ENCODE results near the gene ABHD16B. TPM values are rescaled to one million over a fixed set of nuclear protein-coding genes. Genes with fewer than 3 reads are reported as not detected.

ABHD16B gene
- total and polyA plus RNA-seq, 2 of the 13 experiments (the other 11 are each of a cell fraction or from before 2014, with no cell fraction given) = not detected

DNA sequence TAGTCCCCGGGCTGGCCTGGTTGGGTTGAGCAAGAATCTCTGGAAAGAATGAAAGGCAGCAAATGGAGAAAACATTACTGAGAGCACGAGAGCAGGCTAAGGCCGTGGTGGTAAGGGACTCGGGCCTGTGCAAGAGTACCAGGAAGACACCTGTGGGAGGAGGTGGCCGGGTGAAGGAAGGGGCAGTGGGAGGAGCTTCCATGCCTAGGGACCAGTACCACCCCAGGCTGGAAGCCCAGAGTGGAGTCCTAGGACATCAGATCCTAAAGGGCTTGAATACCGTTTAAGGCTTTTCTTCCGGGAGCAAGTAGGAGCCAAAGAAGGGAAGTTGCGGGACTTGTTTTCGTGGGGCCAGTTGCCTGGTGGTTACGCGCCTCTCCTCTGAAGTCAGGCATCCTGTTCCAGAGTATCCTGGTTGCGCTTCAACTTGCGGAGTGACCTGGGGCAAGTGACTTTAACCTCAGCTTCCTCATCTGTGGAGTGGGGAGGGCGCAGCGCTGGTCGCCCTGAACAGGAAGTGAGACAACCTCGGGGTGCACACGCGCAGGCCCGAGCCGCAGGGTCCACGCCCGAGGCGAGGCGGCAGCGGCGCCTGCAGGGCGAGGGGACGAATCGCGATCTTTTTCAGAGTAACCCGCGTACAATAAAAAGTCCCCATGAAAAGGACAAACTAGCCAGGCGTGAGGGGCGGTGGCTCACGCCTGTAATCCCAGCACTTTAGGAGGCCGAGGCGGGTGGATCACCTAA is 2.7 kb downstream of the ABHD16B start (continued):
- TF ChIP-seq, protein P1, sequence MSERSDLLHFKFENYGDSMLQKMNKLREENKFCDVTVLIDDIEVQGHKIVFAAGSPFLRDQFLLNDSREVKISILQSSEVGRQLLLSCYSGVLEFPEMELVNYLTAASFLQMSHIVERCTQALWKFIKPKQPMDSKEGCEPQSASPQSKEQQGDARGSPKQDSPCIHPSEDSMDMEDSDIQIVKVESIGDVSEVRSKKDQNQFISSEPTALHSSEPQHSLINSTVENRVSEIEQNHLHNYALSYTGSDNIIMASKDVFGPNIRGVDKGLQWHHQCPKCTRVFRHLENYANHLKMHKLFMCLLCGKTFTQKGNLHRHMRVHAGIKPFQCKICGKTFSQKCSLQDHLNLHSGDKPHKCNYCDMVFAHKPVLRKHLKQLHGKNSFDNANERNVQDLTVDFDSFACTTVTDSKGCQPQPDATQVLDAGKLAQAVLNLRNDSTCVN (CRISPR knock-in tag; IDR thresholded peaks at IDR 0.05; ENCODE audit: borderline replicate concordance) = peak; percentile 82; the same call in 1 of the 2 replicates
- TF ChIP-seq ZNF776 (CRISPR knock-in tag; IDR thresholded peaks at IDR 0.05) = no peak; the same call in 1 of the 2 replicates
- TF ChIP-seq ZNF577 (CRISPR knock-in tag; IDR thresholded peaks at IDR 0.05; ENCODE audit: borderline replicate concordance, low read depth) = no peak; the same call in 1 of the 2 replicates
- TF ChIP-seq, protein P2, sequence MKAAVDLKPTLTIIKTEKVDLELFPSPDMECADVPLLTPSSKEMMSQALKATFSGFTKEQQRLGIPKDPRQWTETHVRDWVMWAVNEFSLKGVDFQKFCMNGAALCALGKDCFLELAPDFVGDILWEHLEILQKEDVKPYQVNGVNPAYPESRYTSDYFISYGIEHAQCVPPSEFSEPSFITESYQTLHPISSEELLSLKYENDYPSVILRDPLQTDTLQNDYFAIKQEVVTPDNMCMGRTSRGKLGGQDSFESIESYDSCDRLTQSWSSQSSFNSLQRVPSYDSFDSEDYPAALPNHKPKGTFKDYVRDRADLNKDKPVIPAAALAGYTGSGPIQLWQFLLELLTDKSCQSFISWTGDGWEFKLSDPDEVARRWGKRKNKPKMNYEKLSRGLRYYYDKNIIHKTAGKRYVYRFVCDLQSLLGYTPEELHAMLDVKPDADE (CRISPR knock-in tag; IDR thresholded peaks at IDR 0.05) = no peak
- peak; percentile 97 for TF ChIP-seq ELF1 (CRISPR knock-in tag; IDR thresholded peaks at IDR 0.05)
- TF ChIP-seq, protein P3, sequence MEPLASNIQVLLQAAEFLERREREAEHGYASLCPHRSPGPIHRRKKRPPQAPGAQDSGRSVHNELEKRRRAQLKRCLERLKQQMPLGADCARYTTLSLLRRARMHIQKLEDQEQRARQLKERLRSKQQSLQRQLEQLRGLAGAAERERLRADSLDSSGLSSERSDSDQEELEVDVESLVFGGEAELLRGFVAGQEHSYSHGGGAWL (CRISPR knock-in tag; IDR thresholded peaks at IDR 0.05) = peak; percentile 19
- no peak for TF ChIP-seq SP2 (CRISPR knock-in tag; IDR thresholded peaks at IDR 0.05)
- no peak for TF ChIP-seq NR2F2 (IDR thresholded peaks at IDR 0.05; ENCODE audit: borderline replicate concordance, low read depth)
- TF ChIP-seq, protein P4, sequence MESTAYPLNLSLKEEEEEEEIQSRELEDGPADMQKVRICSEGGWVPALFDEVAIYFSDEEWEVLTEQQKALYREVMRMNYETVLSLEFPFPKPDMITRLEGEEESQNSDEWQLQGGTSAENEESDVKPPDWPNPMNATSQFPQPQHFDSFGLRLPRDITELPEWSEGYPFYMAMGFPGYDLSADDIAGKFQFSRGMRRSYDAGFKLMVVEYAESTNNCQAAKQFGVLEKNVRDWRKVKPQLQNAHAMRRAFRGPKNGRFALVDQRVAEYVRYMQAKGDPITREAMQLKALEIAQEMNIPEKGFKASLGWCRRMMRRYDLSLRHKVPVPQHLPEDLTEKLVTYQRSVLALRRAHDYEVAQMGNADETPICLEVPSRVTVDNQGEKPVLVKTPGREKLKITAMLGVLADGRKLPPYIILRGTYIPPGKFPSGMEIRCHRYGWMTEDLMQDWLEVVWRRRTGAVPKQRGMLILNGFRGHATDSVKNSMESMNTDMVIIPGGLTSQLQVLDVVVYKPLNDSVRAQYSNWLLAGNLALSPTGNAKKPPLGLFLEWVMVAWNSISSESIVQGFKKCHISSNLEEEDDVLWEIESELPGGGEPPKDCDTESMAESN (CRISPR knock-in tag; conservative IDR thresholded peaks at IDR 0.05) = peak; percentile 82
- TF ChIP-seq, protein P5, sequence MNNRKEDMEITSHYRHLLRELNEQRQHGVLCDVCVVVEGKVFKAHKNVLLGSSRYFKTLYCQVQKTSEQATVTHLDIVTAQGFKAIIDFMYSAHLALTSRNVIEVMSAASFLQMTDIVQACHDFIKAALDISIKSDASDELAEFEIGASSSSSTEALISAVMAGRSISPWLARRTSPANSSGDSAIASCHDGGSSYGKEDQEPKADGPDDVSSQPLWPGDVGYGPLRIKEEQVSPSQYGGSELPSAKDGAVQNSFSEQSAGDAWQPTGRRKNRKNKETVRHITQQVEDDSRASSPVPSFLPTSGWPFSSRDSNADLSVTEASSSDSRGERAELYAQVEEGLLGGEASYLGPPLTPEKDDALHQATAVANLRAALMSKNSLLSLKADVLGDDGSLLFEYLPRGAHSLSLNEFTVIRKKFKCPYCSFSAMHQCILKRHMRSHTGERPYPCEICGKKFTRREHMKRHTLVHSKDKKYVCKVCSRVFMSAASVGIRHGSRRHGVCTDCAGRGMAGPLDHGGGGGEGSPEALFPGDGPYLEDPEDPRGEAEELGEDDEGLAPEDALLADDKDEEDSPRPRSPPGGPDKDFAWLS (CRISPR knock-in tag; IDR thresholded peaks at IDR 0.05; ENCODE audit: borderline replicate concordance) = peak; percentile 96
- TF ChIP-seq SAP130 (CRISPR knock-in tag; IDR thresholded peaks at IDR 0.05; ENCODE audit: low read depth) = peak; percentile 98
- TF ChIP-seq, protein P6, sequence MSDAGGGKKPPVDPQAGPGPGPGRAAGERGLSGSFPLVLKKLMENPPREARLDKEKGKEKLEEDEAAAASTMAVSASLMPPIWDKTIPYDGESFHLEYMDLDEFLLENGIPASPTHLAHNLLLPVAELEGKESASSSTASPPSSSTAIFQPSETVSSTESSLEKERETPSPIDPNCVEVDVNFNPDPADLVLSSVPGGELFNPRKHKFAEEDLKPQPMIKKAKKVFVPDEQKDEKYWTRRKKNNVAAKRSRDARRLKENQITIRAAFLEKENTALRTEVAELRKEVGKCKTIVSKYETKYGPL (CRISPR knock-in tag; IDR thresholded peaks at IDR 0.05) = no peak
- no peak for TF ChIP-seq ZFP62 (CRISPR knock-in tag; IDR thresholded peaks at IDR 0.05)
- TF ChIP-seq, protein P7, sequence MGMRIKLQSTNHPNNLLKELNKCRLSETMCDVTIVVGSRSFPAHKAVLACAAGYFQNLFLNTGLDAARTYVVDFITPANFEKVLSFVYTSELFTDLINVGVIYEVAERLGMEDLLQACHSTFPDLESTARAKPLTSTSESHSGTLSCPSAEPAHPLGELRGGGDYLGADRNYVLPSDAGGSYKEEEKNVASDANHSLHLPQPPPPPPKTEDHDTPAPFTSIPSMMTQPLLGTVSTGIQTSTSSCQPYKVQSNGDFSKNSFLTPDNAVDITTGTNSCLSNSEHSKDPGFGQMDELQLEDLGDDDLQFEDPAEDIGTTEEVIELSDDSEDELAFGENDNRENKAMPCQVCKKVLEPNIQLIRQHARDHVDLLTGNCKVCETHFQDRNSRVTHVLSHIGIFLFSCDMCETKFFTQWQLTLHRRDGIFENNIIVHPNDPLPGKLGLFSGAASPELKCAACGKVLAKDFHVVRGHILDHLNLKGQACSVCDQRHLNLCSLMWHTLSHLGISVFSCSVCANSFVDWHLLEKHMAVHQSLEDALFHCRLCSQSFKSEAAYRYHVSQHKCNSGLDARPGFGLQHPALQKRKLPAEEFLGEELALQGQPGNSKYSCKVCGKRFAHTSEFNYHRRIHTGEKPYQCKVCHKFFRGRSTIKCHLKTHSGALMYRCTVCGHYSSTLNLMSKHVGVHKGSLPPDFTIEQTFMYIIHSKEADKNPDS (CRISPR knock-in tag; IDR thresholded peaks at IDR 0.05) = 0 out of 2 replicates have a peak, but pooled peaks have one; percentile 83
- TF ChIP-seq, protein P8, sequence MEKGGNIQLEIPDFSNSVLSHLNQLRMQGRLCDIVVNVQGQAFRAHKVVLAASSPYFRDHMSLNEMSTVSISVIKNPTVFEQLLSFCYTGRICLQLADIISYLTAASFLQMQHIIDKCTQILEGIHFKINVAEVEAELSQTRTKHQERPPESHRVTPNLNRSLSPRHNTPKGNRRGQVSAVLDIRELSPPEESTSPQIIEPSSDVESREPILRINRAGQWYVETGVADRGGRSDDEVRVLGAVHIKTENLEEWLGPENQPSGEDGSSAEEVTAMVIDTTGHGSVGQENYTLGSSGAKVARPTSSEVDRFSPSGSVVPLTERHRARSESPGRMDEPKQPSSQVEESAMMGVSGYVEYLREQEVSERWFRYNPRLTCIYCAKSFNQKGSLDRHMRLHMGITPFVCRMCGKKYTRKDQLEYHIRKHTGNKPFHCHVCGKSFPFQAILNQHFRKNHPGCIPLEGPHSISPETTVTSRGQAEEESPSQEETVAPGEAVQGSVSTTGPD (CRISPR knock-in tag; IDR thresholded peaks at IDR 0.05) = no peak
- TF ChIP-seq CBX1 (IDR thresholded peaks at IDR 0.05; ENCODE audit: low read depth) = peak; percentile 33
- peak; percentile 98 for TF ChIP-seq STAG1 (CRISPR knock-in tag; IDR thresholded peaks at IDR 0.05)
- peak; percentile 96 for TF ChIP-seq HDAC1 (CRISPR knock-in tag; IDR thresholded peaks at IDR 0.05)

All from HepG2 (cell line).